ENCODE data around the gene FAM171A1.

The FAM171A1 gene

DNA sequence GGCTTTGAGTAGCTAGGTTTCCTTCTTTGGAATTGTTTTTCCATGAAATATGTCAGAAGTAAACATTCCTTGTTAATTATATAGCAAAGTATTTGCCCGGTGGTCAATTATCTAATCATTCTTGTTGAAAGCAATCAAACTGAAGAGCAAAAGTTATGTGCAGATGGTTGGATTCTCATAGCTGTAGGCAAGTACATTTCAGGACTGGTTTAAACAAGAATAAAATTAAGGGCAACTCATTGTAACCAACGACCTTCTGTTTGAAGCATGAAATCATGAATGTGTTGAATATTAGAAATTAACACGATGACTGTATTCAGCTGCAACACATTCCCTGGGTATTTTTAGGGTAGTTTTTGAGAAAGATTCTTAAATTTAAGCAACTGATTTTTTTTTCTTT, 140.8 kb downstream of the FAM171A1 start:
- no peak overlapping the region for H3K27ac Mint-ChIP-seq
- H3K27me3 Mint-ChIP-seq: no peaks in the 10 kb centered on the region
- no peaks in the 10 kb centered on the region for H3K4me1 Mint-ChIP-seq (ENCODE audit: low read depth)
- no peak for DNase-seq
- no peaks in the 10 kb centered on the region for H3K9me3 Mint-ChIP-seq
- H3K4me3 Mint-ChIP-seq: no peak overlapping the region
- peaks cover 2% of the 10 kb centered on the region for H3K36me3 Mint-ChIP-seq (ENCODE audit: low read depth)

DNA sequence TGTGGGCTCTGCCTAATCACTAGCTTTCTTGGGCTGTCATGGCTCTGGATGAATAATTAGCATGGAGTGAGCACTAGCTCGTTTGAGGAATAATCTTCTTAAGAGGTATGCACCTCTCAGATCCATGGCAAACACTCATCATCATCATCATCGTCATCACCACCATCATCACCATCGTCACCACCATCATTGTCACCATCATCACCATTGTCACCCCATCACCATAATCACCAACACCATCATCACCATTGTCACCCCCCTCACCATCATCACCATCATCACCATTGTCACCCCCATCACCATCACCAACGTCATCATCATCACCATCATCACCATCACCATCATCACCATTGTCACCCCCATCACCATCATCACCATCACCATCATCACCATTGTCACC, 141.8 kb downstream of the FAM171A1 start:
- DNase-seq: no peak
- H3K36me3 Mint-ChIP-seq (ENCODE audit: low read depth): peaks cover 7% of the 10 kb centered on the region

GRCh38 chr10:15228426-15228825, 142.7 kb downstream of the FAM171A1 start:
- H3K27me3 Mint-ChIP-seq: no peaks in the 10 kb centered on the region
- no peak overlapping the region for H3K4me3 Mint-ChIP-seq

More for the DNA sequence above, 141.8 kb downstream of the FAM171A1 start:
- Mint-ChIP-seq H3K9me3 (no peaks in the 10 kb centered on the region), H3K27me3 (no peaks in the 10 kb centered on the region), H3K4me1 (ENCODE audit: low read depth) (no peaks in the 10 kb centered on the region), H3K27ac (no peak overlapping the region), H3K4me3 (no peak overlapping the region)

DNA sequence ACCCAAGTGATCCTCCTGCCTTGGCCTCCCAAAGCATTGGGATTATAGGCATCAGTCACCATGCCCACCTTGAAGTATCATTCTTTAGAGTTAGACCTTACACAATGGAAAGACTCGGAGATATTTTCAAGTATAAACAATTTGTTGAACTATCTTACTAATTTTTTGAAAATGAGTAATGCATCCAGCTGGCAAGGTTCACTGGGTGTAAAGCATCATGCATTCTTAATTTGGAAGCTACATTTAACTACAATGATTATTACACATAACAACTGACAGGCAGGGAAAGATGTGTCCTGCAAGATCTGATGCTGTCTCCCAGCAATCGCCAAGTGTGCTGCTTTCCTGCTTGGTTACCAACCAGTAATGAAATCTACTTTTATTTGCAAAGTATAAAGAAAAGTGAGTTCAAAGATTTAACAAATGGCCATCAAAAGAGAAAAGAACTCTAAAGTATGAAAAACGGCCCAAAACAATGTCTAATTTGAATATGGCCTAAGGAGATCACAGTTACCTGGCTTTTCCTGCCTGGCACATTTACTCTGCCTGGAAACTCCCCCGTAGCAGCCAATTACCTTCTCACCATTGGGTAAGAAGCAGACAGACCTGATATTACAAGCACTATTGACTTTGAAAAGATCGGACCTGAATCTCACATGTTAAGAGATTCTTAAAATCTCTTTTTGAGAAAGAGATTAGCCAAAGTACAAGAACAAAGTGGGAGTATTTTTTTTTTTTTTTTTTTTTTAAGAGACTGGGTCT, 143.3 kb downstream of the FAM171A1 start:
- Mint-ChIP-seq H3K4me3 (no peak overlapping the region), H3K4me1 (ENCODE audit: low read depth) (no peaks in the 10 kb centered on the region), H3K9me3 (peaks cover 3% of the 10 kb centered on the region), H3K27ac (no peak overlapping the region), H3K36me3 (ENCODE audit: low read depth) (peaks cover 7% of the 10 kb centered on the region), H3K27me3 (no peaks in the 10 kb centered on the region)
- DNase-seq: no peak

More at GRCh38 chr10:15228426-15228825, 142.7 kb downstream of the FAM171A1 start:
- Mint-ChIP-seq H3K4me1 (ENCODE audit: low read depth) (no peaks in the 10 kb centered on the region), H3K9me3 (peaks cover 3% of the 10 kb centered on the region), H3K36me3 (ENCODE audit: low read depth) (peaks cover 7% of the 10 kb centered on the region), H3K27ac (no peak overlapping the region)
- DNase-seq: no peak

GRCh38 chr10:15225511-15225910, 145.6 kb downstream of the FAM171A1 start:
- Mint-ChIP-seq H3K4me3 (no peak overlapping the region), H3K27ac (no peak overlapping the region), H3K27me3 (no peaks in the 10 kb centered on the region), H3K4me1 (ENCODE audit: low read depth) (no peaks in the 10 kb centered on the region), H3K36me3 (ENCODE audit: low read depth) (peaks cover 7% of the 10 kb centered on the region), H3K9me3 (peaks cover 3% of the 10 kb centered on the region)
- no peak for DNase-seq

- Mint-ChIP-seq H3K4me3 (no peak overlapping the region), H3K36me3 (ENCODE audit: low read depth) (peaks cover 8% of the 10 kb centered on the region), H3K27me3 (no peaks in the 10 kb centered on the region), H3K4me1 (ENCODE audit: low read depth) (no peaks in the 10 kb centered on the region), H3K27ac (no peak overlapping the region), H3K9me3 (peaks cover 3% of the 10 kb centered on the region)
- no peak for DNase-seq
Measured at GRCh38 chr10:15224948-15225347, 146.1 kb downstream of the FAM171A1 start.

- Mint-ChIP-seq H3K4me3 (no peak overlapping the region), H3K27me3 (no peaks in the 10 kb centered on the region), H3K9me3 (peaks cover 3% of the 10 kb centered on the region), H3K4me1 (ENCODE audit: low read depth) (no peaks in the 10 kb centered on the region), H3K36me3 (ENCODE audit: low read depth) (peaks cover 8% of the 10 kb centered on the region), H3K27ac (no peak overlapping the region)
- no peak for DNase-seq
Measured at GRCh38 chr10:15223174-15223573, 147.9 kb downstream of the FAM171A1 start.

DNA sequence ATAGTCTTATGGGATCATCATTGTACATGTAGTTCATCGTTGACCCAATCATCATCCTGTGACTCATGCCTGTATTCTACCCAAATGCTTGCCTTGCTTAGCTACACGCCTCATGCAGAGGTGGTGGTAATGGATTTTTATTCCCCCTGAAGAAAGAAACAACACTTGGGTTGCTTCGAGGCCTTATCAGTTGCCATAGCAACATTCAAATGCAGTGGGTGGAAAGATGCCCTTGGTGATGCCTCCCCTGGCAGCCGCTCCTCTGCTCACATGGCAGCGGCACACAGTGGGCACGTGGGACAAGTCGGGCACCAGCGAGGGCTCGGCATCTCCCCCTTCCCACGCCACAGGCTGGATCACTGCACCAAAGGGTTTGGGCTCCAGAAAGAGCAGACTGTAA, 148.6 kb downstream of the FAM171A1 start:
- peaks cover 8% of the 10 kb centered on the region for H3K36me3 Mint-ChIP-seq (ENCODE audit: low read depth)
- DNase-seq: no peak
- peaks cover 3% of the 10 kb centered on the region for H3K9me3 Mint-ChIP-seq
- H3K27me3 Mint-ChIP-seq: no peaks in the 10 kb centered on the region
- no peak overlapping the region for H3K27ac Mint-ChIP-seq
- H3K4me1 Mint-ChIP-seq (ENCODE audit: low read depth): no peaks in the 10 kb centered on the region
- H3K4me3 Mint-ChIP-seq: no peak overlapping the region

DNA sequence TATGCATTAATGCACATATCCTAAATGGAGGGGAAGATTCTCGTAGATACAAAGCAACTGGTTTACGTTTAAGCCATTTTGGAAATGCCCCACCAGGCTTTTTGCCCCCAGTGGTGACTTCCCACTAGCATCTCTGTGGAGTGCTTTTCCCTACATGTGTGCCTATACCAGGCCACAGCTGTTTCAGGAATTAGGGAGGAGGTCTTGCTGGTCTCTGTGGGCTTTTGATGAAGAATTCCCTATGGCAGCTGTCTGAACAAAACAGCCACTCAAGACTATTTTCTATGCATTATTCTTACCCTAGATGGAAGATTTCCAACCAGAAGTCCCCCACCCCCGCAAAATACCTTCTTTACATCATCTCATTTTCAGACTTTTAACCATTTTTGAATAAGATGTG, 150.6 kb downstream of the FAM171A1 start:
- H3K9me3 Mint-ChIP-seq: peaks cover 3% of the 10 kb centered on the region
- no peak for DNase-seq
- no peak overlapping the region for H3K27ac Mint-ChIP-seq
- H3K36me3 Mint-ChIP-seq (ENCODE audit: low read depth): peaks cover 8% of the 10 kb centered on the region
- no peaks in the 10 kb centered on the region for H3K4me1 Mint-ChIP-seq (ENCODE audit: low read depth)
- H3K4me3 Mint-ChIP-seq: no peak overlapping the region
- no peaks in the 10 kb centered on the region for H3K27me3 Mint-ChIP-seq

- H3K27me3 Mint-ChIP-seq: no peaks in the 10 kb centered on the region
- peaks cover under 1% of the 10 kb centered on the region for H3K4me1 Mint-ChIP-seq (ENCODE audit: low read depth)
- no peak for DNase-seq
- H3K4me3 Mint-ChIP-seq: no peak overlapping the region
- H3K27ac Mint-ChIP-seq: no peak overlapping the region
- H3K36me3 Mint-ChIP-seq (ENCODE audit: low read depth): peaks cover 16% of the 10 kb centered on the region
- H3K9me3 Mint-ChIP-seq: no peaks in the 10 kb centered on the region
Measured at GRCh38 chr10:15216700-15217099, 154.4 kb downstream of the FAM171A1 start.

- Mint-ChIP-seq H3K27ac (no peak overlapping the region), H3K4me3 (no peak overlapping the region), H3K27me3 (no peaks in the 10 kb centered on the region), H3K9me3 (no peaks in the 10 kb centered on the region), H3K4me1 (ENCODE audit: low read depth) (peaks cover 20% of the 10 kb centered on the region), H3K36me3 (ENCODE audit: low read depth) (peaks cover 15% of the 10 kb centered on the region)
- DNase-seq: no peak
Measured at GRCh38 chr10:15214237-15214636, 156.9 kb downstream of the FAM171A1 start.

DNA sequence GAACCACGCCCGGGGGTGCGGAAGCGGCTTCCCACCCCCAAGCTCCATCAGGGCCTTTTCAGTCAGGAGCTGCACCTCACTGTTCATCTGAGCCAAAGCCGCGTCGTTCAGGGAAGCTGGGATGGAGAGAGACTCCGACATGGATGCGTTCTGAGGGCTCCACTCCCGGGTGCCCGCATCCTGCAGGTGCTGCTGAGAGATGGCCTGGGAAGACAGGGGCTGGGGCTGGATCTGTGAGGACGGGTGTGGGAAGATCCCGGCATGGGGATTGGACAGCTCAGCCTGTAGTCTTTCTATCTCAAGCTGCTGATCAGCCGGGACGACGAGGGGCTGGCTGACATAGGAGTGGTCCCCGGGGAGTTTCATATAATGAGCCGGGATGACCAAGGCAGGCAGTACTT, 157.6 kb downstream of the FAM171A1 start:
- peaks cover 15% of the 10 kb centered on the region for H3K36me3 Mint-ChIP-seq (ENCODE audit: low read depth)
- no peak overlapping the region for H3K27ac Mint-ChIP-seq

GRCh38 chr10:15211464-15211979, 159.6 kb downstream of the FAM171A1 start:
- H3K27me3 Mint-ChIP-seq: no peaks in the 10 kb centered on the region
- H3K36me3 Mint-ChIP-seq (ENCODE audit: low read depth): peaks cover 15% of the 10 kb centered on the region
- H3K9me3 Mint-ChIP-seq: no peaks in the 10 kb centered on the region
- H3K4me3 Mint-ChIP-seq: no peak overlapping the region
- peaks cover 44% of the 10 kb centered on the region for H3K4me1 Mint-ChIP-seq (ENCODE audit: low read depth)
- no peak overlapping the region for H3K27ac Mint-ChIP-seq
- DNase-seq: no peak

More for the DNA sequence above, 157.6 kb downstream of the FAM171A1 start:
- H3K9me3 Mint-ChIP-seq: no peaks in the 10 kb centered on the region
- no peak overlapping the region for H3K4me3 Mint-ChIP-seq
- H3K27me3 Mint-ChIP-seq: no peaks in the 10 kb centered on the region
- H3K4me1 Mint-ChIP-seq (ENCODE audit: low read depth): peaks cover 26% of the 10 kb centered on the region
- no peak for DNase-seq

GRCh38 chr10:15210521-15210920, 160.6 kb downstream of the FAM171A1 start:
- Mint-ChIP-seq H3K36me3 (ENCODE audit: low read depth) (peaks cover 15% of the 10 kb centered on the region), H3K27me3 (no peaks in the 10 kb centered on the region), H3K9me3 (no peaks in the 10 kb centered on the region), H3K27ac (no peak overlapping the region), H3K4me1 (ENCODE audit: low read depth) (peaks cover 51% of the 10 kb centered on the region), H3K4me3 (no peak overlapping the region)
- DNase-seq: no peak

DNA sequence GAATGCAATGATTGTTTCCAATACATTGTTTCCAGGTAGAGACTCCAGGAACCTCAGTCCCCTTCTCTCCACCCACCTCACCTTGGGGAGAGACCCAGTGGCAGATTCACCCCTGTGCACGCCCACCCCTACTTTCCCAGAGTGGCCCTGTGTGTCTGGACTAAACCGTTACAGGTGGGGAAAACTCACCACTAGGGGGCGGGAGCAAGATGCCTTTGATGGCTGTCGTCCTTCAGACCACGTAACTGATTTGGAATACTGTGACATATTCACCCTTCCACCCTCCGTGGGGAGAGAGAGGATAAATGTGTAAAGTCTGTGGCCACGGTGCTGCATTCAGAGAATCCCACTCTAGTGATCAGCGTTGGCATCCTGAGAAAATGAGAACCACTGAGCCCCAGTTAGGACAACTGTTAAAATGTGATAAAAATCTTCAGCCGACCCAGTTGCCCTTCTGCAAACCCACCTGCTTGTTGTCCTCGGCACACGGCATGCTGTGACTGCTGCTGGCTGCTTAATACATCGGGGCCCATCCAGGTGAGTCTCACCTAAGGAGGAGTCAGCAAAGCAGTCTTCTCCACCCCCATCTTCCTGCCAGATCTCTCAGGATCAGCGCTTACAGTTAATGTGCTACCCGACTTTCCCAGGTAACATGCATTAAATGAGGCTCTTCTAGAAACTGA, 161.1 kb downstream of the FAM171A1 start:
- Mint-ChIP-seq H3K27me3 (no peaks in the 10 kb centered on the region), H3K36me3 (ENCODE audit: low read depth) (peaks cover 15% of the 10 kb centered on the region), H3K9me3 (no peaks in the 10 kb centered on the region), H3K4me3 (no peak overlapping the region), H3K27ac (no peak overlapping the region), H3K4me1 (ENCODE audit: low read depth) (peaks cover 51% of the 10 kb centered on the region)
- peak; percentile 78 for DNase-seq

Data from activated T-cell treated with anti-CD3 and anti-CD28 coated beads, Interleukin-2, amount 50 U/mL, for 24 hours (primary cell).